ENCODE measurements around the gene MCC.

MCC gene

DNA sequence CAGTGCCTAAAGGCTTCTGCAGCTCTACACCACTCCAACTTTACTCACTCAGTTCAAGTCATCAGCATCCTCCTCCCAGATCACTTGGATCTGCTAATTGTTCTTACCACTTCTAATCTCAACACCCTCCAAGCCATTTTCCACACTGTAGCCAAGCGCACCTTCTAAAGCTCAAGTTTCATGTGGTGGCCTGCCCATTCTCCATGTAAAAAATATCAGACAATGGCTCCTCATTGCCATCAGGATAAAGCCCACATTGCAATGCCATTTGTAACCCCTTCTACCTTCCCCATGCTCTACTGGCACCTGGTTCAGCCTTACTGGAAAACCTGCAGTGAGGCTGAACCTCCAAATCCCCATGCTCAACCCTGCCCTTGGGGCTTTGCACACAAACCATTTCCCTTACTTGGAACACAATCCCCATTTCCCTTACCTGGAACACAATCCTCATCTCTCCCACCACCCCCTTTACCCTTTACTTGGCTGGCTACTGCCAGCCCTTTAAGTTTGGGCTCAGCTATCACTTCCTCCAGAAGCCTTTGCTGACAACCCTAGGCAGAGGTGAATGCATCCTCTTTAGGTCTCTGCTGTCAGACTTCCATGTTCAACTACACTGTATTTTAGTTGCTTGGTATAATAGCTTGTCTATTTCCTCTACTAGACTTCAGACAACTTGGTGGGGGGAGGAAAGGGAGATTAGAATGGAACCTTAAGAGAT, 273.5 kb downstream of the MCC start:
- no peak overlapping the region for H3K4me3 ChIP-seq (ENCODE audit: low read length)
- DNase-seq (ENCODE audit: low read depth): no peak
- TF ChIP-seq, protein P1, sequence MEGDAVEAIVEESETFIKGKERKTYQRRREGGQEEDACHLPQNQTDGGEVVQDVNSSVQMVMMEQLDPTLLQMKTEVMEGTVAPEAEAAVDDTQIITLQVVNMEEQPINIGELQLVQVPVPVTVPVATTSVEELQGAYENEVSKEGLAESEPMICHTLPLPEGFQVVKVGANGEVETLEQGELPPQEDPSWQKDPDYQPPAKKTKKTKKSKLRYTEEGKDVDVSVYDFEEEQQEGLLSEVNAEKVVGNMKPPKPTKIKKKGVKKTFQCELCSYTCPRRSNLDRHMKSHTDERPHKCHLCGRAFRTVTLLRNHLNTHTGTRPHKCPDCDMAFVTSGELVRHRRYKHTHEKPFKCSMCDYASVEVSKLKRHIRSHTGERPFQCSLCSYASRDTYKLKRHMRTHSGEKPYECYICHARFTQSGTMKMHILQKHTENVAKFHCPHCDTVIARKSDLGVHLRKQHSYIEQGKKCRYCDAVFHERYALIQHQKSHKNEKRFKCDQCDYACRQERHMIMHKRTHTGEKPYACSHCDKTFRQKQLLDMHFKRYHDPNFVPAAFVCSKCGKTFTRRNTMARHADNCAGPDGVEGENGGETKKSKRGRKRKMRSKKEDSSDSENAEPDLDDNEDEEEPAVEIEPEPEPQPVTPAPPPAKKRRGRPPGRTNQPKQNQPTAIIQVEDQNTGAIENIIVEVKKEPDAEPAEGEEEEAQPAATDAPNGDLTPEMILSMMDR (conservative IDR thresholded peaks at IDR 0.05; ENCODE audit: low read length): no peak

DNA sequence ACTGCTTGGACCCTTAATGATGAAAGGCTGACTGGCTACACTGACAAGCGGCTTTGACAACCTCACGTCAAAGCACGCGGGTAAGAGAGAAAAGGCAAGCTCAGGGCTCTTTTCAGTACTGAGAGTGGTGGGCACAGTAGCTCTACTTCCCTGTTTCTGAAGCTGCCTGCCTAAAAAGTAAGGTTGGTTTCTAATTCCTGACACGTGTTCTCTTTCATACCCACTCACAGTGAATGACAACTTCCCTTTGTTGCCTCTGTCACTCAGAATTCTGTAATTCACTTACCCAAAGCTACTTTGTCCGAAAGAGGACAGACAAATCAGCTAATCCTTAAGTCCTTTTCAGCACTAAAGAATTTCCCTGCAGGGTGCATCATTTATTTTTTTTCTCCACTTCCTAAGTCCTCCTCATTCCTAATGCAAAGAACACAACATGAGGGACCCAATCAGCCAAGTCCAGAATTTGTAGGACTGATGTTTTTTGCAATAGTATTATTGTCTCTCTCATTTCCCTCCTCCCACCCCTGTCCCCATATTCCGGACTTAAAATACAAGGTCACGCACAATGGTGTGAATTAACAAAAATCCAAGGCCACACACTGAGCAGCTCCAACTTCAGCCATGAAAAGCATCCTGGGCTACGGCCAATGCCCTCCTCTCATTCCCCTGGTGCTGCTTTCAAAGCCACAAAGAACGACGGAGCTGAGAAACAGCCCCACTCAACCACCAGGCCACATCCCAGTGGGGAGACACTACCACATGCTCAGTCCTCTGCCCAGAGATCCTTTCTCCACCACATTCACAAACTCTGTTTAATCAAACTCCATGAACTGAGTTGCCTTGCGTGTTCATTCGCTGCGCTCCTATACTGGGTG, 274.5 kb downstream of the MCC start:
- H3K4me3 ChIP-seq (ENCODE audit: low read length): no peak overlapping the region
- TF ChIP-seq, protein P1 (conservative IDR thresholded peaks at IDR 0.05; ENCODE audit: low read length): no peak
- no peak for DNase-seq (ENCODE audit: low read depth)

DNA sequence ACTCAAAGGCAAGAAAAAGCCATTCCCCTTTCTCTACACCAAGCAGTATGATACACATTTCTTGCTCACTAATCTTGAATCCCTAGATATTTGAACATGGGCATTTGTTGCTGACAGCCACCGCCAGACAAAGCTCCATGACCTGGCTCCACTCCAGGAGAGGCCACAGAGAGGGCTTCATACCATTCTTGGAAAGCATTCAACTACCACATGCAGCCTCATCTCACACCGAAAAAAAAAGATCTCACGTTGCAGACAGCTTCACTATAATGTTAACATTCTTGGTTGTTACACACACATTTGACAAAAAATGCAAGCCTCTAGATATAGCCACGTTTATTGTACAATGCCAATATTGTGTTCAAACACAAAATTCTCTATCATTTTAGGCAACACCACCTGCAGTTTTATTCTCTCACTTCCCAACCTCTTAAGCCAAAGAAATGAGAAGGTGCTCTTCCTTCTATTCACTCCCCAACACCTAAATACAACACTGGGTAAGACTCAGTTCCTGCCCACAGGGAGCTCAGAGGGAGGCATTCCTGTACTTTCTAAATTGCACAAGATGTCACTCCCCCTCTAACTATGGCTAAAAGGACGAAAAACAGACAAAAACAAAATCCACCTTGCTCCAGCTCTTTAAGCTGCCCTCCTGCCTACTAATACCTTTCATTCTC, 275.9 kb downstream of the MCC start:
- TF ChIP-seq, protein P1 (conservative IDR thresholded peaks at IDR 0.05; ENCODE audit: low read length): no peak
- DNase-seq (ENCODE audit: low read depth): peak; percentile 52
- no peak overlapping the region for H3K4me3 ChIP-seq (ENCODE audit: low read length)

DNA sequence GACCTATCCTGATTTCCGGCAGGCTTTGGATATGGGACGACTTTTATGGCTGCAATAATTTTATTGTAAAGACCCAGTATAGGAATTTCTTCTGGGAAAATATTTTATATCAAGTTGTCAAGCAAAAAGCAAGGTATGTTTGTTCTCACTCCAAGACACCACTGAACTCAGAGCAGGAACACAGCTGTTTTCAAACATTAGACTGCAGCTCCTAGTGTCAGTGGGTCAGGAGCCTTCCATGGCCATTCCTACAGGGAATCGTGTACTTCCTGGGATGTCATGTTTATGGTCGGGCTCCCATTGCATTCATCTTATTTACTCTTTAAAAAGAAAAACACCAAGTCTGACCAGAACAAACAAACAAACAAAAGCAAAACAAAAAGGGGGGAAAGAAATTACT, 278.8 kb downstream of the MCC start:
- no peak overlapping the region for H3K4me3 ChIP-seq (ENCODE audit: low read length)
- DNase-seq (ENCODE audit: low read depth): no peak
- TF ChIP-seq, protein P1 (conservative IDR thresholded peaks at IDR 0.05; ENCODE audit: low read length): no peak

DNA sequence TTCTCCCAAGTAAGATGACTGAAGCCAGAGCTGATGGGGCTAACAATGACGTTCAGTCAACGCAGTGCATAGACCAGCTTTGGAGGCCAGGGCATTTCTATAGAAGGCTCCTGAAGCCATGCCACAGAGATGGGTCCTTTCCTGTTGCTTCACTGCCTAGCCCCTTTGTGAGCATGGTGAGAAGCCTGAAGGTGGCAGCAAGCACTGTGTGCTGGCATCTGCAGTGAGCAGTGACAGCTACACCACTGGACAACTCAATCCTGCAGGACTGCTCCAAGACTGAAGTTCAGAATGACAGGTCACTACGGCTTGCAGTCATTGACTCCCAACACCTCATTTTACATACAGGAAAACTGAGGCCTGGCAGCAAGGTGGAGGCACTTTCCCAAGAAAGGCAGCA, 282.4 kb downstream of the MCC start:
- no peak for DNase-seq (ENCODE audit: low read depth)
- no peak overlapping the region for H3K4me3 ChIP-seq (ENCODE audit: low read length)
- TF ChIP-seq, protein P1 (conservative IDR thresholded peaks at IDR 0.05; ENCODE audit: low read length): no peak

DNA sequence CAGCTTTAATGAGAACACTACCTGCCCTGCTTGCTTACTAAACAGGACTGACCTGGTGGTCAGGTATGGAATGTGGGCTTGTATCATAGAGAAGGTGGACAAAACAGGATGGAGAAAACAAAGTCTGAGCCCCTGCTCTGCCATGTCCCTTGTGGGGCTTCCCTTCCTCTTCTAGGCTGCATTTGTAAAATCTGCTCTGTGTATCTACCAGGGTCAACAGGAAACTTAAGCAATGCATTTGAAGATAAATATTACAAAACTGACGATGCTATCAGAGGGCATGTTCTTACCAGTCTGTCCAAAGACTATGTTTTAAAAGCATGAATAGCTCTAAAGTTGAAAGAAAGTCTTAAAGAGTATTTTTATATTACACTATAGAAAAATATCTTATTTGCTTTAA, 282.9 kb downstream of the MCC start:
- no peak overlapping the region for H3K4me3 ChIP-seq (ENCODE audit: low read length)
- TF ChIP-seq, protein P1 (conservative IDR thresholded peaks at IDR 0.05; ENCODE audit: low read length): no peak
- no peak for DNase-seq (ENCODE audit: low read depth)

Data from AG10803 (cell line).